CD14-positive monocyte (primary cell): Measurements from ENCODE around the gene MYL3. TPM values are rescaled to one million over a fixed set of nuclear protein-coding genes. Genes with fewer than 3 reads are reported as not detected.

Source experiments
- DNase-seq, 3 donors: peaks; one replicate each; pipeline ENCODE4 v3.0.0-alpha.2; 2011 to 2022
- H2AFZ ChIP-seq: 2 replicates; pipeline ENCODE4 v1.6.0; 2012; ENCODE audit warnings: mild to moderate bottlenecking, low read depth, low read length, inconsistent platforms; ENCODE audit not compliant: insufficient read depth, poor library complexity, severe bottlenecking
- H3K27ac ChIP-seq, 2 donors: 1 replicate in 1 of 2; 2 replicates in 1 of 2; pipeline ENCODE4 v1.5.1; 2012 to 2013; ENCODE audit warnings: low read length in 2 of 2, control low read depth in 1 of 2, inconsistent platforms in 1 of 2, low read depth in 1 of 2, mild to moderate bottlenecking in 1 of 2
- H3K27me3 ChIP-seq, 2 donors: one replicate each; pipeline versions ENCODE4 v1.6.0 to v1.6.1; 2011 to 2013; ENCODE audit warnings: low read length in 2 of 2; ENCODE audit not compliant: control insufficient read depth in 2 of 2, insufficient read depth in 2 of 2
- H3K36me3 ChIP-seq, 2 donors: replicated peaks in 1 of 2; 1 replicate in 1 of 2; 2 replicates in 1 of 2; pipeline versions ENCODE4 v1.5.1 to v1.6.1; 2012 to 2013; ENCODE audit warnings: low read length in 2 of 2, control low read depth in 1 of 2, inconsistent platforms in 1 of 2, mild to moderate bottlenecking in 1 of 2; ENCODE audit not compliant: insufficient read depth in 2 of 2, control insufficient read depth in 1 of 2
- H3K4me1 ChIP-seq, 2 donors: 1 replicate in 1 of 2; 2 replicates in 1 of 2; pipeline versions ENCODE4 v1.5.1 to v1.6.1; 2012 to 2013; ENCODE audit warnings: low read length in 2 of 2, control low read depth in 1 of 2, inconsistent platforms in 1 of 2, mild to moderate bottlenecking in 1 of 2, moderate library complexity in 1 of 2; ENCODE audit not compliant: insufficient read depth in 2 of 2, control insufficient read depth in 1 of 2
- H3K4me2 ChIP-seq: replicated peaks from 2 replicates; pipeline ENCODE3; 2012; ENCODE audit warnings: low read length, moderate library complexity, mild to moderate bottlenecking; ENCODE audit not compliant: poor library complexity, severe bottlenecking; ENCODE audit errors: extremely low read depth
- H3K4me3 ChIP-seq, 3 experiments: fragments of 200-600 bp in 1 of 3; sonication (generic) in 1 of 3; replicated peaks in 1 of 3; 1 replicate in 2 of 3; 2 replicates in 1 of 3; pipeline ENCODE4 v1.5.1; 2011 to 2013; ENCODE audit warnings: low read length in 3 of 3, mild to moderate bottlenecking in 3 of 3, control low read depth in 2 of 3, low read depth in 2 of 3, inconsistent platforms in 1 of 3, moderate library complexity in 1 of 3
- H3K79me2 ChIP-seq: 2 replicates; pipeline ENCODE4 v1.6.0; 2012; ENCODE audit warnings: mild to moderate bottlenecking, control low read depth, inconsistent platforms, low read length, moderate library complexity; ENCODE audit not compliant: insufficient read depth
- H3K9ac ChIP-seq: 2 replicates; pipeline ENCODE4 v1.6.0; 2017; ENCODE audit warnings: low read length, mild to moderate bottlenecking; ENCODE audit not compliant: insufficient read depth, poor library complexity, severe bottlenecking
- H3K9me3 ChIP-seq, 2 donors: replicated peaks in 1 of 2; 1 replicate in 1 of 2; 2 replicates in 1 of 2; pipeline versions ENCODE4 v1.5.1 to v1.6.1; 2012 to 2013; ENCODE audit warnings: low read length in 2 of 2, control low read depth in 1 of 2; ENCODE audit not compliant: control insufficient read depth in 1 of 2, insufficient read depth in 1 of 2
- H4K20me1 ChIP-seq: 2 replicates; pipeline ENCODE4 v1.6.0; 2012; ENCODE audit warnings: mild to moderate bottlenecking, low read length, control low read depth, moderate library complexity; ENCODE audit not compliant: insufficient read depth
- H3K27ac Mint-ChIP-seq, 7 donors: one replicate each; pipeline ENCODE4 v1.8.0; 2020; ENCODE audit warnings: mild to moderate bottlenecking in 7 of 7, mixed read lengths in 7 of 7, moderate library complexity in 6 of 7, inconsistent platforms in 2 of 7
- H3K27me3 Mint-ChIP-seq, 3 donors: one replicate each; pipeline ENCODE4 v1.8.0; 2021 to 2022; ENCODE audit warnings: low read depth in 3 of 3, mild to moderate bottlenecking in 3 of 3, mixed read lengths in 3 of 3, moderate library complexity in 3 of 3, inconsistent platforms in 1 of 3
- H3K36me3 Mint-ChIP-seq, 2 donors: one replicate each; pipeline ENCODE4 v1.8.0; 2020; ENCODE audit warnings: mixed read lengths in 2 of 2, inconsistent platforms in 1 of 2, mild to moderate bottlenecking in 1 of 2
- H3K4me1 Mint-ChIP-seq: one replicate; pipeline ENCODE4 v1.8.0; 2020; ENCODE audit warnings: mild to moderate bottlenecking, mixed read lengths
- H3K4me3 Mint-ChIP-seq, 2 donors: one replicate each; pipeline ENCODE4 v1.8.0; 2020; ENCODE audit warnings: mild to moderate bottlenecking in 2 of 2, mixed read lengths in 2 of 2, moderate library complexity in 1 of 2
- H3K9me3 Mint-ChIP-seq, 7 donors: one replicate each; pipeline ENCODE4 v1.8.0; 2020 to 2022; ENCODE audit warnings: mixed read lengths in 7 of 7, mild to moderate bottlenecking in 6 of 7, moderate library complexity in 6 of 7, inconsistent platforms in 2 of 7
- WGBS: methylation state at CpG from one replicate; pipeline ENCODE4 v1.1.5; 2013; ENCODE audit warnings: missing lambda C conversion rate; ENCODE audit not compliant: insufficient coverage; 5-methylcytosine and 5-hydroxymethylcytosine counted together
- intact Hi-C, 2 donors: fragments of 100-400 bp; cut with micrococcal nuclease; formaldehyde crosslinking; loops; one replicate each; pipeline versions ENCODE4 v1.15.0 to v1.15.1; 2023
- polyA plus RNA-seq, 3 donors: library from polyadenylated mRNA; depleted of rRNA in 1 of 3; unstranded in 2 of 3; stranded (reverse) in 1 of 3; fragments of 300-500 nt in 2 of 3; fragments of >200 nt in 1 of 3; fragmentation: Illumina TruSeq in 2 of 3; gene quantifications; 1 replicate in 2 of 3; 2 replicates in 1 of 3; pipeline ENCODE4 v1.2.3, GENCODE V29; 2012 to 2021
- TF ChIP-seq, protein P1 (sequence below): fragments of 200-600 bp; IDR thresholded peaks from one replicate; pipeline ENCODE4 v1.8.0; 2022; ENCODE audit warnings: antibody characterized with exemption, mild to moderate bottlenecking

The MYL3 gene
- polyA plus RNA-seq, 3 donors, result not detected

DNA sequence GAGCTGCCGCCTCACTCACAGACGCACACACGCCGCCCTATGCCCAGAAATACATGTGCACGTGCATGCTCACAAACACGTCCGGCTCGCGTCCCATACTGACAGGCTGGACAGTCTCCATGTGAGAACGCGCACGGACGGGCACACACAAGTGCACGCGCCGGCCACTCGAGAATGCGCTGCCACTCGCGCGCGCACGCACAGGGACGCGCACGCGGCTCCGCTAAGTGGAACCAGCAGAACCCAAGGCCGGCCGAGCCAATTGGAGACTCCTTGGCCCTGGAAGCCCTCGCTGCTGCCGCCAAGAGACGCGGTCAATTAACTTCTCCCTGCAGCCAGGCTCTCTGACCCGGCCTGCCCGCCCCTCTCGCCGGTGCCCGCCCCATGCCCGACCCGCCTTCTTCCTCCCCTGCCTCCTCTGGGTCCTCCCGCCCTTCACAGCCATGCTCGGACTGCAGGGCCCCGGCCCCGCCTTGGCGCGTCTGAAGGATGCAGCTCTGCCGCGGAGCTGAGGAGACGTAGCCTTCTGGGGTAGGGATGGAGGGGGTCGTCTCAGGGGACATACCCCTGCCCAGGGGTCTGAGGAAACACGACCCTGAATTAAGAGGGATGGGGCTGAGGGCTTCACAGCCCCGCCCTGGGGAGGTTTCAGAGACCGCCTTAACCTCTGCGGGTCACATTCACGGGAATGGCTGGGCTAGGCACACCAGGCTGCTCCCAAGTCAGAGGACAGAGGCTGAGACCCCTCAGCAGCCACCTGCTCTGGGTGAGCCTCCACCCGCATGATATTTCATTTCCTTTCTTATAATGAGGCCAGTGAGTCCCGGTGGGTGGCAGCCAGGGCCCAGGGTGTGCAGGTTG, 29.3 kb upstream of the MYL3 start:
- intact Hi-C loops, result no loop called here
- Histone ChIP-seq H3K4me2 (peak overlapping the region; percentile 69), H4K20me1 (no peaks in the 10 kb centered on the region), H3K36me3 (no peaks in the 10 kb centered on the region), H3K79me2 (no peaks in the 10 kb centered on the region), H2AFZ (peak overlapping the region; percentile 37), H3K27me3 (peaks cover 0 to 36% of the 10 kb centered on the region in 2 donors), H3K4me1 (peaks cover 13 to 14% of the 10 kb centered on the region in 2 donors), H3K27ac (no peak overlapping the region), H3K4me3 (peak overlapping the region; percentile 25 to 68 (median 35)), H3K9me3 (no peaks in the 10 kb centered on the region), H3K9ac (no peak overlapping the region)
- Mint-ChIP-seq H3K4me3 (peak overlapping the region; percentile 76 to 94), H3K27me3 (peaks cover 22 to 76% (median 41%) of the 10 kb centered on the region in 3 donors), H3K36me3 (no peaks in the 10 kb centered on the region), H3K4me1 (peaks cover 24% of the 10 kb centered on the region), H3K27ac (peak overlapping the region in 1 of 7 donors; percentile 50), H3K9me3 (peaks cover 0 to 3% (median 0%) of the 10 kb centered on the region in 7 donors)
- TF ChIP-seq, protein P1, sequence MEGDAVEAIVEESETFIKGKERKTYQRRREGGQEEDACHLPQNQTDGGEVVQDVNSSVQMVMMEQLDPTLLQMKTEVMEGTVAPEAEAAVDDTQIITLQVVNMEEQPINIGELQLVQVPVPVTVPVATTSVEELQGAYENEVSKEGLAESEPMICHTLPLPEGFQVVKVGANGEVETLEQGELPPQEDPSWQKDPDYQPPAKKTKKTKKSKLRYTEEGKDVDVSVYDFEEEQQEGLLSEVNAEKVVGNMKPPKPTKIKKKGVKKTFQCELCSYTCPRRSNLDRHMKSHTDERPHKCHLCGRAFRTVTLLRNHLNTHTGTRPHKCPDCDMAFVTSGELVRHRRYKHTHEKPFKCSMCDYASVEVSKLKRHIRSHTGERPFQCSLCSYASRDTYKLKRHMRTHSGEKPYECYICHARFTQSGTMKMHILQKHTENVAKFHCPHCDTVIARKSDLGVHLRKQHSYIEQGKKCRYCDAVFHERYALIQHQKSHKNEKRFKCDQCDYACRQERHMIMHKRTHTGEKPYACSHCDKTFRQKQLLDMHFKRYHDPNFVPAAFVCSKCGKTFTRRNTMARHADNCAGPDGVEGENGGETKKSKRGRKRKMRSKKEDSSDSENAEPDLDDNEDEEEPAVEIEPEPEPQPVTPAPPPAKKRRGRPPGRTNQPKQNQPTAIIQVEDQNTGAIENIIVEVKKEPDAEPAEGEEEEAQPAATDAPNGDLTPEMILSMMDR, result peak; percentile 23
- WGBS, result 4% methylated on average over 46 of the region's 58 CpGs
- peak; percentile 69 to 70 (median 70) for DNase-seq

DNA sequence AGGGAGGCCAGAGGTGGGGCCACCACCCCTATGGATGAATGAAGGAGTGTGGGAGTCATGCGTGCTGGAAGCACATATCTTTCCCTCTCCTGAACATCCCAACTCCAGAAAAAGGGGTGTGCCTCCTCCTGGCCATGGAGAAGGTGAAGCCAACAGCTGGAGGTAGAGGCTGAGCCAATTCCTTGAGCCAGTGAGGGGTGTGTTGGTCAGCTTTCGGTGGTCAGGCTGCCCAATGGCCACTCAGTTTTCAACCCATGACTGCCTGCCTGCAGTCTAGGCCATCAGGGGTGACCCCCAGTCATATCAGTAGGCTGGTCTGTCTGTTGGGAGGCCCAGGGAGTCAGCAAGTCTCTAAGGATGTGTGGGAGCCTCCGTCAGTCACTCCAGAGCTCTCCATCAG, 27.9 kb upstream of the MYL3 start:
- intact Hi-C loops, result no loop called here
- Mint-ChIP-seq H3K4me1 (peaks cover 24% of the 10 kb centered on the region), H3K36me3 (no peaks in the 10 kb centered on the region), H3K27ac (no peak overlapping the region), H3K27me3 (peaks cover 22 to 75% (median 36%) of the 10 kb centered on the region in 3 donors), H3K4me3 (peak overlapping the region in 1 of 2 donors; percentile 94), H3K9me3 (peaks cover 0 to 3% (median 0%) of the 10 kb centered on the region in 7 donors)
- no peak overlapping the region for H2AFZ ChIP-seq
- DNase-seq, result no peak
- H3K27me3 ChIP-seq, result peaks cover 0 to 41% of the 10 kb centered on the region in 2 donors
- H3K4me1 ChIP-seq, result peaks cover 13 to 14% of the 10 kb centered on the region in 2 donors
- WGBS, result 93% methylated on average over 1 of the region's 3 CpGs
- H3K9ac ChIP-seq, result no peak overlapping the region
- H3K36me3 ChIP-seq, result no peaks in the 10 kb centered on the region
- no peaks in the 10 kb centered on the region for H3K9me3 ChIP-seq
- no peak overlapping the region for H3K27ac ChIP-seq
- H3K4me2 ChIP-seq, result no peak overlapping the region
- H3K79me2 ChIP-seq, result no peaks in the 10 kb centered on the region
- no peak overlapping the region for H3K4me3 ChIP-seq
- TF ChIP-seq, protein P1, result no peak
- H4K20me1 ChIP-seq, result no peaks in the 10 kb centered on the region
